H1 (cell line): ENCODE results near the gene NID2. TPM values are rescaled to one million over a fixed set of nuclear protein-coding genes. Genes with fewer than 3 reads are reported as not detected.

ENCODE experiments used
- ASH2L ChIP-seq: fragments of 200-600, 300-600 bp; sonication (generic); IDR thresholded peaks from one replicate; pipeline ENCODE4 v1.7.1; 2017; ENCODE audit warnings: low read length
- BCL11A ChIP-seq, 2 experiments: IDR thresholded peaks; one replicate each; pipeline ENCODE4 v1.6.1; 2011; ENCODE audit warnings: low read depth in 2 of 2, low read length in 2 of 2, mild to moderate bottlenecking in 2 of 2
- CREB1 ChIP-seq: IDR thresholded peaks from 2 replicates; pipeline ENCODE4 v1.6.1; 2012; ENCODE audit warnings: inconsistent platforms
- EGR1 ChIP-seq: IDR thresholded peaks from 2 replicates; pipeline ENCODE4 v1.6.1; 2011; ENCODE audit warnings: low read depth, low read length, borderline replicate concordance
- EP300 ChIP-seq, 2 experiments: IDR thresholded peaks; 1 replicate in 1 of 2; 2 replicates in 1 of 2; pipeline ENCODE4 v1.6.1; 2011 to 2012; ENCODE audit warnings: low read depth in 2 of 2, low read length in 2 of 2, mild to moderate bottlenecking in 2 of 2, borderline replicate concordance in 1 of 2, inconsistent platforms in 1 of 2, moderate library complexity in 1 of 2
- KDM1A ChIP-seq: fragments of 200-600, 300-600 bp; sonication (generic); IDR thresholded peaks from 2 replicates; pipeline ENCODE4 v1.7.1; 2016; ENCODE audit warnings: mild to moderate bottlenecking, low read length, borderline replicate concordance
- PHF8 ChIP-seq: fragments of 200-600 bp; sonication (generic); conservative IDR thresholded peaks from 2 replicates; pipeline ENCODE4 v1.7.1; 2012; ENCODE audit warnings: low read depth, mild to moderate bottlenecking, inconsistent platforms, low read length, moderate library complexity
- SIN3A ChIP-seq, 2 experiments: IDR thresholded peaks in 1 of 2; conservative IDR thresholded peaks in 1 of 2; 2 replicates each; pipeline ENCODE4 v1.6.1; 2011 to 2012; ENCODE audit warnings: low read length in 2 of 2, improper control_type of control experiment in 1 of 2, low read depth in 1 of 2, mild to moderate bottlenecking in 1 of 2
- YY1 ChIP-seq: IDR thresholded peaks from 2 replicates; pipeline ENCODE4 v1.6.1; 2011; ENCODE audit warnings: low read depth, mild to moderate bottlenecking, low read length
- ZNF274 ChIP-seq: IDR thresholded peaks from 2 replicates; pipeline ENCODE4 v1.7.0; 2012; ENCODE audit warnings: low read length, borderline replicate concordance; ENCODE audit errors: extremely low read depth
- polyA plus RNA-seq, 7 experiments: library from polyadenylated mRNA; depleted of rRNA in 3 of 7; stranded (reverse) in 5 of 7; unstranded in 2 of 7; fragments of >200 nt in 5 of 7; fragments of 200-250 nt in 2 of 7; gene quantifications; 1 replicate in 5 of 7; 2 replicates in 1 of 7; 4 replicates in 1 of 7; pipeline versions ENCODE4 v1.2.1 to v1.2.3, GENCODE V29; 2011 to 2013; ENCODE audit warnings: missing spikeins in 2 of 7, mixed read lengths in 2 of 7
- total RNA-seq: library from RNA; stranded (reverse); fragmentation: NEBNext Ultra II Directional; extraction: Animal tissue kit (Norgen Biotek cat#: 25700); gene quantifications from 2 replicates; pipeline ENCODE4 v1.2.1, GENCODE V29; 2021

Gene NID2
- total and polyA plus RNA-seq, 2 of the 8 experiments (the other 6 are each of a cell fraction or from before 2014, with no cell fraction given): 6.1 to 12.6 TPM

DNA sequence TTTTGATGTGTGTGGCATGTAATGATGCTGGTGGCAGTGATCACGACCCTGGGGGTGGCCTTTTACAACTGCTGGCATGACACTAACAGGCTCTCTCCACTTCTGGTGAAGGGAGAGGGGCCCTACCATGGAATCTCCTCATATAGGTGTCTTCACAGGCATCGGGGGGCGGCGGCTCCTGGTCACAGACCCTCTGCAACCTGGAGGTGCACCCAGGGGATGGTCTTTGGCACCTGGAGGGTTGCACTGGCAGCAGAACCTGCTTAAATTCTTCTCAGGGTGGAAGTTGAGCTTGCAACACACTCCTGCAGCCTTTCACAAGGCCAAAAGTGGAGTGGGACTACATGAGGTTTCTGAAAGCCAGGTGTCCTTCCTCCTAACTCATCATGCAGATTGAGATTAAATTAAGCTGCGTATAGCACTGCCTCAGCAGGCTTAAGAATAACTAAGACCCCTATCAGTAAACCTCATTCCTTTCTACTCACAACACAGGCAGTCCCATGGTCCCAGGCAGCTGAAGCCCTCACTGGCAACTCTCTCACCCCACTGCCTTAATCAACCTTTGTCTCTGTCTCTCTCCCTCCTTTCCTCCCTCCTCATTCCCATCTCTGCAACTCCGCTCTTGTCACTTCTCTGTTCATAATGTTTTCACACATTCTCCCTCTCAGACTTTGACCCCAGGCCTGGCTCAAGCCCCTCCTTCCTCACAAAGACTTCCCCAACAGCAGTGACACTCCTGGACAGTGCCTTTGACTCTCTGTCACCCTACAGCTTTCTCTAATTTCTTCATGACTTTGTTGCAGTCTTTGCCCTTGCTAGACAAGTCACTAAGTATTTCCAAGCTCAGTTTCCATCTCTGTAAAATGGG is 18.9 kb downstream of the NID2 start (continued):
- TF ChIP-seq SIN3A (conservative IDR thresholded peaks at IDR 0.05 in 1 of 2, IDR thresholded peaks at IDR 0.05 in 1 of 2; ENCODE audit: low read depth in 1 of 2, low read length in 2 of 2): no peak
- no peak for TF ChIP-seq KDM1A
- no peak for TF ChIP-seq EGR1
- TF ChIP-seq EP300 (IDR thresholded peaks at IDR 0.05; ENCODE audit: borderline replicate concordance in 1 of 2, low read depth in 2 of 2, low read length in 2 of 2): no peak
- no peak for TF ChIP-seq YY1
- TF ChIP-seq ZNF274: no peak
- no peak for TF ChIP-seq BCL11A (IDR thresholded peaks at IDR 0.05; ENCODE audit: low read depth in 2 of 2, low read length in 2 of 2)
- TF ChIP-seq PHF8: no peak
- TF ChIP-seq ASH2L: no peak
- no peak for TF ChIP-seq CREB1
